Suprapubic skin (tissue), 2 donors: Measurements from ENCODE around the gene GPR84.

ENCODE experiments used
- EP300 ChIP-seq: sonication (generic); formaldehyde crosslinking; IDR thresholded peaks from one replicate; pipeline ENCODE4 v1.6.1; 2017; ENCODE audit warnings: antibody characterized with exemption
- POLR2A ChIP-seq, 2 donors: fragments of 450-650 bp; IDR thresholded peaks; one replicate each; pipeline ENCODE4 v1.6.1; 2017; ENCODE audit warnings: antibody characterized with exemption in 2 of 2, mild to moderate bottlenecking in 2 of 2, moderate library complexity in 2 of 2

- TF ChIP-seq POLR2A (IDR thresholded peaks at IDR 0.05) (no peak), EP300 (no peak)
These were observed 5.4 kb upstream of the GPR84 start for GRCh38 chr12:54369597-54370131.
